Nephron progenitor cell (in vitro differentiated cells): ENCODE data around the gene CFI.

Source experiments
- DNase-seq: peaks from one replicate; pipeline ENCODE4 v3.0.0; 2021
- H3K27ac Mint-ChIP-seq: 2 replicates; pipeline ENCODE4 v1.8.0; 2021; ENCODE audit warnings: mild to moderate bottlenecking, moderate library complexity, mixed read lengths
- H3K27me3 Mint-ChIP-seq: 2 replicates; pipeline ENCODE4 v1.8.0; 2021; ENCODE audit warnings: mild to moderate bottlenecking, low read depth, mixed read lengths; ENCODE audit not compliant: poor library complexity
- H3K36me3 Mint-ChIP-seq: 2 replicates; pipeline ENCODE4 v1.8.0; 2021; ENCODE audit warnings: low read depth, mixed read lengths
- H3K4me1 Mint-ChIP-seq: 2 replicates; pipeline ENCODE4 v1.8.0; 2021; ENCODE audit warnings: mixed read lengths
- H3K4me3 Mint-ChIP-seq: 2 replicates; pipeline ENCODE4 v1.8.0; 2021; ENCODE audit warnings: mild to moderate bottlenecking, moderate library complexity, mixed read lengths
- H3K9me3 Mint-ChIP-seq: 2 replicates; pipeline ENCODE4 v1.8.0; 2021; ENCODE audit warnings: mild to moderate bottlenecking, moderate library complexity, mixed read lengths
- CTCF ChIP-seq: fragments of 200-600 bp; sonication (generic); IDR thresholded peaks from 2 replicates; pipeline ENCODE4 v1.5.0; 2021; ENCODE audit warnings: antibody characterized with exemption

CFI gene

GRCh38 chr4:109833756-109834155 lies 32.0 kb upstream of the CFI start:
- no peaks in the 10 kb centered on the region for H3K27me3 Mint-ChIP-seq
- no peaks in the 10 kb centered on the region for H3K9me3 Mint-ChIP-seq
- H3K4me3 Mint-ChIP-seq: no peak overlapping the region
- no peaks in the 10 kb centered on the region for H3K36me3 Mint-ChIP-seq
- no peak for DNase-seq
- H3K27ac Mint-ChIP-seq: no peak overlapping the region
- no peak for TF ChIP-seq CTCF
- H3K4me1 Mint-ChIP-seq: no peaks in the 10 kb centered on the region

GRCh38 chr4:109827672-109828071 lies 25.9 kb upstream of the CFI start, which contains the start of gene RRH:
TSS of gene RRH (plus strand) at chr4:109827972. CDS start at chr4:109828028, 56 bp downstream.
- peaks cover 24% of the 10 kb centered on the region for H3K36me3 Mint-ChIP-seq
- TF ChIP-seq CTCF: no peak
- no peak within 1 kb of the TSS for H3K4me3 Mint-ChIP-seq
- H3K9me3 Mint-ChIP-seq: no peaks in the 10 kb centered on the region
- no peak for DNase-seq
- H3K27me3 Mint-ChIP-seq: no peaks in the 10 kb centered on the region
- no peak within 1 kb of the TSS for H3K27ac Mint-ChIP-seq
- H3K4me1 Mint-ChIP-seq: no peaks in the 10 kb centered on the region

- Mint-ChIP-seq H3K4me1 (no peaks in the 10 kb centered on the region), H3K27me3 (no peaks in the 10 kb centered on the region), H3K9me3 (no peaks in the 10 kb centered on the region), H3K4me3 (no peak overlapping the region), H3K27ac (no peak overlapping the region), H3K36me3 (peaks cover 29% of the 10 kb centered on the region)
- DNase-seq: no peak
- TF ChIP-seq CTCF: peak; percentile 43
Observed at GRCh38 chr4:109826719-109827118, 24.9 kb upstream of the CFI start.

GRCh38 chr4:109821185-109821584 lies 19.4 kb upstream of the CFI start:
- H3K27me3 Mint-ChIP-seq: no peaks in the 10 kb centered on the region
- peaks cover 69% of the 10 kb centered on the region for H3K36me3 Mint-ChIP-seq
- peak overlapping the region; percentile 1 for H3K27ac Mint-ChIP-seq
- TF ChIP-seq CTCF: no peak
- H3K4me3 Mint-ChIP-seq: no peak overlapping the region
- DNase-seq: no peak
- no peaks in the 10 kb centered on the region for H3K9me3 Mint-ChIP-seq
- H3K4me1 Mint-ChIP-seq: peaks cover 34% of the 10 kb centered on the region

- H3K4me3 Mint-ChIP-seq: no peak overlapping the region
- H3K9me3 Mint-ChIP-seq: no peaks in the 10 kb centered on the region
- H3K4me1 Mint-ChIP-seq: peaks cover 41% of the 10 kb centered on the region
- H3K36me3 Mint-ChIP-seq: peaks cover 68% of the 10 kb centered on the region
- no peak for DNase-seq
- no peaks in the 10 kb centered on the region for H3K27me3 Mint-ChIP-seq
- no peak for TF ChIP-seq CTCF
- H3K27ac Mint-ChIP-seq: no peak overlapping the region
Observed at GRCh38 chr4:109820563-109820962, 18.8 kb upstream of the CFI start.

GRCh38 chr4:109818268-109818667 lies 16.5 kb upstream of the CFI start:
- peaks cover 52% of the 10 kb centered on the region for H3K36me3 Mint-ChIP-seq
- no peak overlapping the region for H3K27ac Mint-ChIP-seq
- H3K4me1 Mint-ChIP-seq: peaks cover 48% of the 10 kb centered on the region
- H3K4me3 Mint-ChIP-seq: no peak overlapping the region
- H3K9me3 Mint-ChIP-seq: no peaks in the 10 kb centered on the region
- no peak for DNase-seq
- TF ChIP-seq CTCF: no peak
- no peaks in the 10 kb centered on the region for H3K27me3 Mint-ChIP-seq
